ENCODE data around the gene NNT.
"Not testable (repeated sequence)": the region's sequence is repeated elsewhere in the genome, so short reads cannot be mapped to it uniquely, and the experiment has no call there.

NNT gene

DNA sequence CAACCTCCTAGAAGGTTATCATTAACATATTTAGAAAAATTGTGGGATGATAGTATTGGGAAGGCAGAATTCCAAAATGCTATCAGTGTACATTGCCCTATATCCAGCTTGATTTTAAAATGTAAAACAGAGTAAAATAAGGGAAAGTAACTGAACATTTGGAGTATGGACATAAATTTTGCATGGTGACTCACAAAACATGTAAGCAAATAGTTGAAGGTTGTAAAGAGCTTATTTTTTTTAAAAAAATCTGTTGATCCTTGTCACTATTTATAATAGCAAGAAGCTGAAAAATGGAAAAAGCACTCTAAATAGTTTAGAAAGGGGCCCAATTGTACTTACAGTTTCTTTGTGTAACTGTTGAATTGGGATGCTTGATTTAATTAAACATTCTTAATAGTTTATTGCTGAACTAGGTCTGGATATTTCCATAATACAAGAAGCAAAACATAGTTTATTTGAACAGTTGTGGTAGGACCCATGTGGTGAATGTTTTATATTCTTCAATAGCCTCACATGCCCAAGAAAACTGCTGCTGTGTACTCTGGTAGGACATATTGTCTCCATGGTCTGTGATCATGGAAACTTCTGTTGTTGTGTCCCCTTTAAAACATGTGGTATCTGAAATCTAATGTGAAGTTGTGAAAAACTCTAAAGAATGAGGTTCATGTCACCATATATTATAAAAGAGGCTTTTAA is 82.4 kb downstream of the NNT start:
- Histone ChIP-seq H3K27me3 (ENCODE audit: insufficient read depth, insufficient read length) (no peaks in the 10 kb centered on the region), H3K36me3 (ENCODE audit: insufficient read depth, insufficient read length, low read length) (peaks cover under 1% of the 10 kb centered on the region), H3K4me3 (ENCODE audit: insufficient read length, low read depth) (no peak overlapping the region), H3K4me1 (ENCODE audit: insufficient read depth, insufficient read length) (no peaks in the 10 kb centered on the region), H3K9me3 (ENCODE audit: insufficient read depth, low read length) (no peaks in the 10 kb centered on the region), H3K9ac (ENCODE audit: insufficient read length, low read depth) (no peak overlapping the region)
- TF ChIP-seq YY1 (IDR thresholded peaks at IDR 0.05; ENCODE audit: insufficient read depth, insufficient read length) (no peak), ZNF274 (IDR thresholded peaks at IDR 0.05; ENCODE audit: low read depth, low read length) (no peak), SUZ12 (IDR thresholded peaks at IDR 0.05; ENCODE audit: extremely low read depth, insufficient read depth, insufficient read length) (no peak)
- no peak for DNase-seq (ENCODE audit: low read depth, low spot score)

DNA sequence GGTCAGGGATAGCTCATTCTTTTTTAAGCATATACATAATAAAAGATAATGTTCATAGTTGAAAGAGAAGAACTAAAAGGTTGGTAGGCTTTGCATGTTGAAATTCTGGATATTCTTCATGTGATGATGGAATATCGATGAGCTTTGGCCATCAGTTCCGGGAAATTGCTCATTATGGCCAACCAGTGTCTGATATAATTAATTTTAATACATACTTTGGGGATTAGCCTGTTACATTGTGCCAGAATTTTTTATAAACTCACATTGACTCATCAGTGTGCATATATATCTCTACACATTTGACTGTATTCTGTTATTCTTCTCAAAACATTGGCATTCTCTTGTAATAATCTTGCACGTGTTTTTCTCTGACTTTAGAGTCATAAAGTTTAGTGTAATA is 84.3 kb downstream of the NNT start:
- Histone ChIP-seq H3K9ac (ENCODE audit: insufficient read length, low read depth) (no peak overlapping the region), H3K9me3 (ENCODE audit: insufficient read depth, low read length) (no peaks in the 10 kb centered on the region), H3K4me1 (ENCODE audit: insufficient read depth, insufficient read length) (no peaks in the 10 kb centered on the region), H3K36me3 (ENCODE audit: insufficient read depth, insufficient read length, low read length) (no peaks in the 10 kb centered on the region), H3K4me3 (ENCODE audit: insufficient read length, low read depth) (no peak overlapping the region), H3K27me3 (ENCODE audit: insufficient read depth, insufficient read length) (no peaks in the 10 kb centered on the region)
- DNase-seq (ENCODE audit: low read depth, low spot score): no peak
- no peak for TF ChIP-seq SUZ12 (IDR thresholded peaks at IDR 0.05; ENCODE audit: extremely low read depth, insufficient read depth, insufficient read length)
- TF ChIP-seq YY1 (IDR thresholded peaks at IDR 0.05; ENCODE audit: insufficient read depth, insufficient read length): no peak
- TF ChIP-seq ZNF274 (IDR thresholded peaks at IDR 0.05; ENCODE audit: low read depth, low read length): no peak

DNA sequence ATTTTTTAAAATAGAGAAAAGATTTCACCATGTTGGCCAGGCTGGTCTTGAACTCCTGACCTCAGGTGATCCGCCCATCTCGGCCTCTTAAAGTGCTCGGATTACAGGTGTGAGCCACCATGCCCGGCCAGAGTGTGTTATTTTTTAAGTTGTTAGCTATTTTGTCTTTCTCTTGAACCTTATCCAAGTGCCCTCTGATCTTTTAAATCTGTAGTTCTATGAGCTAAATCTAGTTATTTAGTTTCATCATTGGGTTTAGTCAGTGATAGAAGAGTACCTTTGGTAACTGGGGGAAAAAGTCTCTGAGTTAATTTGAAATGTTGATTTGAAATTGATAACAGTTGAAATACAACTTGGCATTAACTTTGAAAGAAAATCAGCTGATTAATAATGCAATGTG is 88.3 kb downstream of the NNT start:
- no peak overlapping the region for H3K4me3 ChIP-seq (ENCODE audit: insufficient read length, low read depth)
- H3K27me3 ChIP-seq (ENCODE audit: insufficient read depth, insufficient read length): no peaks in the 10 kb centered on the region
- H3K4me1 ChIP-seq (ENCODE audit: insufficient read depth, insufficient read length): no peaks in the 10 kb centered on the region
- H3K36me3 ChIP-seq (ENCODE audit: insufficient read depth, insufficient read length, low read length): no peaks in the 10 kb centered on the region
- H3K9me3 ChIP-seq (ENCODE audit: insufficient read depth, low read length): peaks cover 10% of the 10 kb centered on the region; the same call in 1 of the 2 replicates
- no peak overlapping the region for H3K9ac ChIP-seq (ENCODE audit: insufficient read length, low read depth)
- TF ChIP-seq YY1 (IDR thresholded peaks at IDR 0.05; ENCODE audit: insufficient read depth, insufficient read length): no peak
- TF ChIP-seq SUZ12 (IDR thresholded peaks at IDR 0.05; ENCODE audit: extremely low read depth, insufficient read depth, insufficient read length): no peak
- TF ChIP-seq ZNF274 (IDR thresholded peaks at IDR 0.05; ENCODE audit: low read depth, low read length): no peak
- DNase-seq (ENCODE audit: low read depth, low spot score): no peak

DNA sequence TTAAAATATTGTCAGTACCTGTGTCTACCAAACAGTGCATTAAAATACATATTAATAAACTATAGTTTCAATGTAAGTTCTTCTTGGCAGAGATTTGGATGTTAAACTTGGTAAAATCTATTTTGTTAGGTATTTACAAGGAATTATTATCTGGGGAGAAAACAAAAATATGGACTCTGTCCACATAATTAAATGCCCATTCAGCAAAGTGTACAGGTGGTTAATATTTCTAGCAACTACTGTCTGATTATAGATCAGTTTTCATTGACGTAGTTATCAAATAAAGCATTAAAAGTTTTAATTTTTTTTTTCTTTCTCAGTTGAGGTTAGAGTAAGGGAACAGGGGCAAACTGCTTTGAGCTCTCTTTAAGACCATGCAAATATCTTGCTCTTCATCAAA is 88.9 kb downstream of the NNT start:
- H3K9ac ChIP-seq (ENCODE audit: insufficient read length, low read depth): no peak overlapping the region
- no peak overlapping the region for H3K4me3 ChIP-seq (ENCODE audit: insufficient read length, low read depth)
- no peaks in the 10 kb centered on the region for H3K36me3 ChIP-seq (ENCODE audit: insufficient read depth, insufficient read length, low read length)
- H3K9me3 ChIP-seq (ENCODE audit: insufficient read depth, low read length): peaks cover 15% of the 10 kb centered on the region; the same call in 1 of the 2 replicates
- no peak for DNase-seq (ENCODE audit: low read depth, low spot score)
- H3K4me1 ChIP-seq (ENCODE audit: insufficient read depth, insufficient read length): no peaks in the 10 kb centered on the region
- TF ChIP-seq ZNF274 (IDR thresholded peaks at IDR 0.05; ENCODE audit: low read depth, low read length): no peak
- no peak for TF ChIP-seq SUZ12 (IDR thresholded peaks at IDR 0.05; ENCODE audit: extremely low read depth, insufficient read depth, insufficient read length)
- no peak for TF ChIP-seq YY1 (IDR thresholded peaks at IDR 0.05; ENCODE audit: insufficient read depth, insufficient read length)
- H3K27me3 ChIP-seq (ENCODE audit: insufficient read depth, insufficient read length): no peaks in the 10 kb centered on the region

DNA sequence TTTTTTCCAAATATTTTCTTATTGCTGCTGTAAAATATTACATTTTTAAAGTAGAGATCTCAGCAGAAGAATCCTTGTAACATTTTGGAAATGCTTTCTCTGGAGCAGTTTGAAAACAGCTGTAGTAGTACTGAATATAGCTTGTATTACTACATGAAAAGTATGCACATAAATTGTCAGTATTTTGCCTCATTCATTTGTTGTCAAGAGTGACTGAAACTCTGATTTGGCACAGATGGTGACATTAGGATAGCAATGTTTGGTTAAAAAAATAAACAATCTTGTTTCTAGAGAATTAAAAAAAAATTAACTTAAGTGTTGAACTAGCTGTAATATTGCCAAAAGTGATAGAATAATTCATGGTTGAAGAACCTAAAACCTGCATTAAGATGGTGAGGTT is 90.4 kb downstream of the NNT start:
- TF ChIP-seq SUZ12 (IDR thresholded peaks at IDR 0.05; ENCODE audit: extremely low read depth, insufficient read depth, insufficient read length) (no peak), YY1 (IDR thresholded peaks at IDR 0.05; ENCODE audit: insufficient read depth, insufficient read length) (no peak), ZNF274 (IDR thresholded peaks at IDR 0.05; ENCODE audit: low read depth, low read length) (no peak)
- Histone ChIP-seq H3K9me3 (ENCODE audit: insufficient read depth, low read length) (peaks cover 15% of the 10 kb centered on the region; the same call in 1 of the 2 replicates), H3K27me3 (ENCODE audit: insufficient read depth, insufficient read length) (no peaks in the 10 kb centered on the region), H3K4me1 (ENCODE audit: insufficient read depth, insufficient read length) (no peaks in the 10 kb centered on the region), H3K9ac (ENCODE audit: insufficient read length, low read depth) (no peak overlapping the region), H3K4me3 (ENCODE audit: insufficient read length, low read depth) (no peak overlapping the region), H3K36me3 (ENCODE audit: insufficient read depth, insufficient read length, low read length) (no peaks in the 10 kb centered on the region)
- no peak for DNase-seq (ENCODE audit: low read depth, low spot score)

DNA sequence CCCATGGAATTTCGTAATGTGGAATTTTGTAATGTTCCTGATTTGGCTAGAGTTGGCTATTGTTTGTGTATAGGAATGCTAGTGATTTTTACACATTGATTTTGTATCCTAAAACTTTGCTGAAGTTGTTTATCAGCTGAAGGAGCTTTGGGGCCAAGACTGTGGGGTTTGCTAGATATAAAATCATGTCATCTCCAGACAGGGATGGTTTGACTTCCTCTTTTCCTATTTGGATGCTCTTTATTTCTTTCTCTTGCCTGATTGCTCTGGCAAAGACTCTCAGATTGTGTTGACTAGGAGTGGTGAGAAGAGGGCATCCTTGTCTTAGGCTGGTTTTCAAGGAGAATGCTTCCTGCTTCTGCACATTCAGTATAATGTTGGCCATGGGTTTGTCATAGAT is 91.0 kb downstream of the NNT start:
- Histone ChIP-seq H3K9ac (ENCODE audit: insufficient read length, low read depth) (no peak overlapping the region), H3K4me3 (ENCODE audit: insufficient read length, low read depth) (no peak overlapping the region), H3K36me3 (ENCODE audit: insufficient read depth, insufficient read length, low read length) (no peaks in the 10 kb centered on the region), H3K9me3 (ENCODE audit: insufficient read depth, low read length) (peaks cover 15% of the 10 kb centered on the region; the same call in 1 of the 2 replicates), H3K27me3 (ENCODE audit: insufficient read depth, insufficient read length) (no peaks in the 10 kb centered on the region), H3K4me1 (ENCODE audit: insufficient read depth, insufficient read length) (no peaks in the 10 kb centered on the region)
- TF ChIP-seq YY1 (IDR thresholded peaks at IDR 0.05; ENCODE audit: insufficient read depth, insufficient read length) (no peak), ZNF274 (IDR thresholded peaks at IDR 0.05; ENCODE audit: low read depth, low read length) (no peak), SUZ12 (IDR thresholded peaks at IDR 0.05; ENCODE audit: extremely low read depth, insufficient read depth, insufficient read length) (no peak)
- no peak for DNase-seq (ENCODE audit: low read depth, low spot score)

DNA sequence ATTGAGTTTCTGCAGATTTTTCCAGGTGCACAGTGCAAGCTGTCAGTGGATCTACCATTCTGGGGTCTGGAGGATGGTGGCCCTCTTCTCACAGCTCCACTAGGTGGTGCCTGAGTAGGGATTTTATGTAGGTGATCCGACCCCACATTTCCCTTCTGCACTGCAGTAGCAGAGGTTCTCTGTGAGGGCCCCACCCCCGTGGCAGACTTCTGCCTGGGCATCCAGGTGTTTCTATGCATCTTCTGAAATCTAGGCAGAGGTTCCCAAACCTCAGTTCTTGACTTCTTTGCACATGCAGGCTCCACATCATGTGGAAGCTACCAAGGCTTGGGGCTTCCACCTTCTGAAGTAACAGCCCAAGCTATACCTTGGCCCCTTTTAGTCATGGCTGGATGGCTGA is 93.5 kb downstream of the NNT start:
- not testable (repeated sequence) for H3K4me1 ChIP-seq (ENCODE audit: insufficient read depth, insufficient read length); H3K36me3 ChIP-seq (ENCODE audit: insufficient read depth, insufficient read length, low read length); H3K27me3 ChIP-seq (ENCODE audit: insufficient read depth, insufficient read length); DNase-seq (ENCODE audit: low read depth, low spot score); H3K9ac ChIP-seq (ENCODE audit: insufficient read length, low read depth); H3K4me3 ChIP-seq (ENCODE audit: insufficient read length, low read depth)
- H3K9me3 ChIP-seq (ENCODE audit: insufficient read depth, low read length): peaks cover 15% of the 10 kb centered on the region; the same call in 1 of the 2 replicates

Data from NT2/D1 (cell line).